GM12892 (cell line): ENCODE data around the gene TRIM21.

Source experiments
- POLR2A ChIP-seq: IDR thresholded peaks from 2 replicates; pipeline ENCODE4 v1.6.1; 2011; ENCODE audit warnings: low read depth, low read length, control low read depth
- TAF1 ChIP-seq: IDR thresholded peaks from 2 replicates; pipeline ENCODE4 v1.6.1; 2011; ENCODE audit warnings: low read depth, mild to moderate bottlenecking, control low read depth, low read length, borderline replicate concordance

DNA sequence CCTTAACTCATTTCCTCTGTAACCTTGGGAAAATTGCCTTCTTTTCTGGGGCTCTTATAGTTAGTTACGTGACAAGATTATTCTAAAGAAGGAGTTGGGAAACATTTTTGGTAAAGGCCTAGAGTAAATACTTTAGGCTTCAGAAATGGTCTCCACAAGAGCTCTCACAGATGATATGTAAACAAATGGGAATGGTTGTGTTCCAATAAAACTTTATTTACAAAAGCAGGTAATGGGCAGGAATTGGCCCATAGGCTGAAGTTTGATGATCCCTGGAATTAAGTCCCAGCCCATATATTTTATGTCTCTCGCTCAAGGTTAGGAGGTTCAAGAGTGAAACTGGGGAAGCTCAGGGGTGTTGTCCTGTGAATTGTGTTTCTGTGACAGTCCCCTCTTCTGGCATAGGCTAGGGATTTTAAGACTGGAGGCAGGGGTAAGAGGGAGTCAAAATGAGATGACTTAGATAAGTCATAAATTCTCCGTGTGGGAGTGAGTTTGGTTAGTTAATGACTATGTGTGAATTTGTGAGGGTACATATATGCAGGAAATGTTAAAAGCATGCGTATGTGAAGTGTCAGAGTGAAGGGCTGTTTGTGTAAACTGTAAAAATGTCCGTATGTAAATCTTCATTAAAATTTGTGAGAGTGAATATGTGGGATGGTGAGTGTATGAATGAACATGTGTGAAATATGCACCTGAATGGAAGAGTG, 17.9 kb downstream of the TRIM21 start:
- TF ChIP-seq POLR2A (no peak), TAF1 (no peak)
